ENCODE data around the gene PXK. TPM values are rescaled to one million over a fixed set of nuclear protein-coding genes. Genes with fewer than 3 reads are reported as not detected.

PXK gene
- total RNA-seq, 1 donor from 2014 or later, result 18.8 TPM

GRCh38 chr3:58291671-58292338 is 40.9 kb upstream of the PXK start:
- DNase-seq (ENCODE audit: low spot score), result peak; percentile 18
- Mint-ChIP-seq H3K4me3 (ENCODE audit: unreplicated experiment) (no peak overlapping the region), H3K9me3 (ENCODE audit: unreplicated experiment) (no peaks in the 10 kb centered on the region), H3K27ac (ENCODE audit: unreplicated experiment) (peak overlapping the region; percentile 64), H3K4me1 (ENCODE audit: unreplicated experiment) (peaks cover 6% of the 10 kb centered on the region), H3K36me3 (ENCODE audit: low read depth, unreplicated experiment) (peaks cover 13% of the 10 kb centered on the region), H3K27me3 (ENCODE audit: unreplicated experiment) (peaks cover 3% of the 10 kb centered on the region)
- TF ChIP-seq CTCF (IDR thresholded peaks at IDR 0.05; ENCODE audit: unreplicated experiment), result no peak

- Mint-ChIP-seq H3K36me3 (ENCODE audit: low read depth, unreplicated experiment) (peaks cover 13% of the 10 kb centered on the region), H3K4me3 (ENCODE audit: unreplicated experiment) (no peak overlapping the region), H3K27me3 (ENCODE audit: unreplicated experiment) (peaks cover 3% of the 10 kb centered on the region), H3K4me1 (ENCODE audit: unreplicated experiment) (peaks cover 6% of the 10 kb centered on the region), H3K9me3 (ENCODE audit: unreplicated experiment) (no peaks in the 10 kb centered on the region), H3K27ac (ENCODE audit: unreplicated experiment) (no peak overlapping the region)
- DNase-seq (ENCODE audit: low spot score), result no peak
- TF ChIP-seq CTCF (IDR thresholded peaks at IDR 0.05; ENCODE audit: unreplicated experiment), result no peak
These were observed 39.8 kb upstream of the PXK start for GRCh38 chr3:58292866-58293265.

- Mint-ChIP-seq H3K9me3 (ENCODE audit: unreplicated experiment) (no peaks in the 10 kb centered on the region), H3K4me1 (ENCODE audit: unreplicated experiment) (peaks cover 6% of the 10 kb centered on the region)
- no peak for TF ChIP-seq CTCF (IDR thresholded peaks at IDR 0.05; ENCODE audit: unreplicated experiment)
These were observed 39.2 kb upstream of the PXK start for GRCh38 chr3:58293516-58293915.

GRCh38 chr3:58296269-58296668 is 36.4 kb upstream of the PXK start:
- Mint-ChIP-seq H3K9me3 (ENCODE audit: unreplicated experiment) (no peaks in the 10 kb centered on the region), H3K27me3 (ENCODE audit: unreplicated experiment) (peaks cover 3% of the 10 kb centered on the region), H3K4me3 (ENCODE audit: unreplicated experiment) (no peak overlapping the region), H3K36me3 (ENCODE audit: low read depth, unreplicated experiment) (peaks cover 5% of the 10 kb centered on the region), H3K27ac (ENCODE audit: unreplicated experiment) (peak overlapping the region; percentile 14), H3K4me1 (ENCODE audit: unreplicated experiment) (peaks cover 6% of the 10 kb centered on the region)
- DNase-seq (ENCODE audit: low spot score), result no peak
- no peak for TF ChIP-seq CTCF (IDR thresholded peaks at IDR 0.05; ENCODE audit: unreplicated experiment)

More at GRCh38 chr3:58293516-58293915, 39.2 kb upstream of the PXK start:
- H3K27me3 Mint-ChIP-seq (ENCODE audit: unreplicated experiment), result peaks cover 3% of the 10 kb centered on the region
- DNase-seq (ENCODE audit: low spot score), result no peak
- H3K36me3 Mint-ChIP-seq (ENCODE audit: low read depth, unreplicated experiment), result peaks cover 9% of the 10 kb centered on the region
- H3K4me3 Mint-ChIP-seq (ENCODE audit: unreplicated experiment), result no peak overlapping the region
- H3K27ac Mint-ChIP-seq (ENCODE audit: unreplicated experiment), result no peak overlapping the region

- H3K4me3 Mint-ChIP-seq (ENCODE audit: unreplicated experiment), result no peak overlapping the region
- H3K27me3 Mint-ChIP-seq (ENCODE audit: unreplicated experiment), result peaks cover 2% of the 10 kb centered on the region
- H3K4me1 Mint-ChIP-seq (ENCODE audit: unreplicated experiment), result peaks cover 6% of the 10 kb centered on the region
- no peaks in the 10 kb centered on the region for H3K9me3 Mint-ChIP-seq (ENCODE audit: unreplicated experiment)
- H3K27ac Mint-ChIP-seq (ENCODE audit: unreplicated experiment), result peak overlapping the region; percentile 14
- peaks cover 5% of the 10 kb centered on the region for H3K36me3 Mint-ChIP-seq (ENCODE audit: low read depth, unreplicated experiment)
- TF ChIP-seq CTCF (IDR thresholded peaks at IDR 0.05; ENCODE audit: unreplicated experiment), result no peak
- DNase-seq (ENCODE audit: low spot score), result no peak
These were observed 35.8 kb upstream of the PXK start for GRCh38 chr3:58296843-58297242.

Measured in endothelial cell (in vitro differentiated cells).